ENCODE data around the gene CHST8. TPM values are rescaled to one million over a fixed set of nuclear protein-coding genes. Genes with fewer than 3 reads are reported as not detected.
A peak's percentile ranks its signal among the peaks of the same experiment; 100 is the strongest.

Gene CHST8
- polyA plus RNA-seq, 3 donors: not detected

GRCh38 chr19:33799476-33799875 is 177.7 kb downstream of the CHST8 start:
- peaks cover 39 to 53% of the 10 kb centered on the region in 2 donors for H3K36me3 ChIP-seq (replicated peaks in 1 of 2; ENCODE audit: control insufficient read depth in 1 of 2, insufficient read depth in 2 of 2, low read length in 2 of 2)
- no peak for DNase-seq
- H3K9ac ChIP-seq (ENCODE audit: insufficient read depth, low read length, poor library complexity, severe bottlenecking): no peak overlapping the region
- peaks cover 15 to 20% of the 10 kb centered on the region in 2 donors for H3K4me1 ChIP-seq (ENCODE audit: control insufficient read depth in 1 of 2, insufficient read depth in 2 of 2, low read length in 2 of 2)
- H3K9me3 ChIP-seq (replicated peaks in 1 of 2; ENCODE audit: control insufficient read depth in 1 of 2, insufficient read depth in 1 of 2, low read length in 2 of 2): no peaks in the 10 kb centered on the region
- no peak overlapping the region for H3K27ac ChIP-seq (ENCODE audit: low read depth in 1 of 2, low read length in 2 of 2)
- H3K4me3 ChIP-seq (replicated peaks in 1 of 3; ENCODE audit: low read depth in 2 of 3, low read length in 3 of 3): no peak overlapping the region
- Mint-ChIP-seq H3K36me3 (peaks cover 46 to 57% of the 10 kb centered on the region in 2 donors), H3K4me1 (peaks cover 17% of the 10 kb centered on the region), H3K4me3 (peak overlapping the region in 1 of 2 donors; percentile 23), H3K27ac (no peak overlapping the region), H3K27me3 (ENCODE audit: low read depth in 3 of 3) (peaks cover 0 to 11% (median 5%) of the 10 kb centered on the region in 3 donors), H3K9me3 (no peaks in the 10 kb centered on the region)
- no peaks in the 10 kb centered on the region for H3K27me3 ChIP-seq (ENCODE audit: control insufficient read depth in 2 of 2, insufficient read depth in 2 of 2, low read length in 2 of 2)
- no peak for TF ChIP-seq CTCF (IDR thresholded peaks at IDR 0.05)
- WGBS (ENCODE audit: insufficient coverage): 100% methylated on average over 3 of the region's 5 CpGs
- intact Hi-C loops (cut with micrococcal nuclease): loop anchor here (5.0 kb wide), 1 partner anchor 198 kb away; no protein-coding TSS in a partner anchor
- no peak overlapping the region for H2AFZ ChIP-seq (ENCODE audit: insufficient read depth, low read depth, low read length, poor library complexity, severe bottlenecking)
- H3K79me2 ChIP-seq (ENCODE audit: insufficient read depth, low read length): no peaks in the 10 kb centered on the region
- no peak overlapping the region for H3K4me2 ChIP-seq (replicated peaks; ENCODE audit: extremely low read depth, low read length, poor library complexity, severe bottlenecking)
- no peaks in the 10 kb centered on the region for H4K20me1 ChIP-seq (ENCODE audit: insufficient read depth, low read length)

GRCh38 chr19:33800012-33800680 is 178.4 kb downstream of the CHST8 start:
- no peak overlapping the region for H3K27ac ChIP-seq (ENCODE audit: low read depth in 1 of 2, low read length in 2 of 2)
- no peak overlapping the region for H3K9ac ChIP-seq (ENCODE audit: insufficient read depth, low read length, poor library complexity, severe bottlenecking)
- H3K36me3 ChIP-seq (replicated peaks in 1 of 2; ENCODE audit: control insufficient read depth in 1 of 2, insufficient read depth in 2 of 2, low read length in 2 of 2): peaks cover 45 to 60% of the 10 kb centered on the region in 2 donors
- no peaks in the 10 kb centered on the region for H3K79me2 ChIP-seq (ENCODE audit: insufficient read depth, low read length)
- no peaks in the 10 kb centered on the region for H3K27me3 ChIP-seq (ENCODE audit: control insufficient read depth in 2 of 2, insufficient read depth in 2 of 2, low read length in 2 of 2)
- Mint-ChIP-seq H3K27ac (peak overlapping the region in 1 of 7 donors; percentile 71), H3K36me3 (peaks cover 52 to 64% of the 10 kb centered on the region in 2 donors), H3K4me1 (peaks cover 10% of the 10 kb centered on the region), H3K9me3 (no peaks in the 10 kb centered on the region), H3K27me3 (ENCODE audit: low read depth in 3 of 3) (peaks cover 0 to 11% (median 5%) of the 10 kb centered on the region in 3 donors), H3K4me3 (no peak overlapping the region)
- peaks cover 9 to 14% of the 10 kb centered on the region in 2 donors for H3K4me1 ChIP-seq (ENCODE audit: control insufficient read depth in 1 of 2, insufficient read depth in 2 of 2, low read length in 2 of 2)
- intact Hi-C loops (cut with micrococcal nuclease): no loop called here
- no peak overlapping the region for H3K4me2 ChIP-seq (replicated peaks; ENCODE audit: extremely low read depth, low read length, poor library complexity, severe bottlenecking)
- WGBS (ENCODE audit: insufficient coverage): 97% methylated on average over 8 of the region's 16 CpGs
- DNase-seq: no peak
- no peaks in the 10 kb centered on the region for H4K20me1 ChIP-seq (ENCODE audit: insufficient read depth, low read length)
- H3K9me3 ChIP-seq (replicated peaks in 1 of 2; ENCODE audit: control insufficient read depth in 1 of 2, insufficient read depth in 1 of 2, low read length in 2 of 2): no peaks in the 10 kb centered on the region
- no peak overlapping the region for H3K4me3 ChIP-seq (replicated peaks in 1 of 3; ENCODE audit: low read depth in 2 of 3, low read length in 3 of 3)
- H2AFZ ChIP-seq (ENCODE audit: insufficient read depth, low read depth, low read length, poor library complexity, severe bottlenecking): no peak overlapping the region
- no peak for TF ChIP-seq CTCF (IDR thresholded peaks at IDR 0.05)

Measured in CD14-positive monocyte (primary cell).